ENCODE data around the gene HSPD1. TPM values are rescaled to one million over a fixed set of nuclear protein-coding genes. Genes with fewer than 3 reads are reported as not detected.
A peak's percentile ranks its signal among the peaks of the same experiment; 100 is the strongest.

The HSPD1 gene
- total and polyA plus RNA-seq, 2 of the 13 experiments (the other 11 are each of a cell fraction or from before 2014, with no cell fraction given), result 685 to 2,610 TPM

DNA sequence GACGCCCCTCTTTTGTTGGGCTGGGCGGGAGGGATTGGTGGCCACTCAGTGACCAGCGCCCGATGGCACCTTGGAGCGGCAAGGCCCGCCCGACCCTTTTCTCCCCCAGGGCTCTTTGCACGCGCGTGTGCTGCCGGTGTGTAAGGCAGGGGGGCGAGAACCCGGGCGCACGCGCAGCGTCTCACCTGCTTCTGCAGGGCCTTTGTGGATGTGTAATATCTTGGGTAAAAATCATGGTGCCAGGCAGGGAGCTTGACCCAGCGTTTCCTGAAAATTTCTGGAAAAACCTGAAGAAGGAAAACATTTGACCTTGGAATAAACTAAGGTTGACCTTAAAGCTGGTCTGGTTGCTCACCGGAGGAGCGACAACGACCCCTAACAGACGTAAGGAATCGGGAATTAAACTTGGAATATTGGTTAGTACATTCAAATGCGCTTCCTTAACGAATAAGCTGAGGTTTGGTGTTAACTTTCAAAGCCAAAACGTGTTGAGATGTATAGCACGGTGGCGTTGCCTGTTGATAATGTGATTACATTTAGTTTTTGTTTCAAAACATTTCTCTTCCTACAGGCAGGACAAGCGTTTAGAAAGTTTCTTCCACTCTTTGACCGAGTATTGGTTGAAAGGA, 977 bp upstream of the HSPD1 start (continued):
- peak; percentile 100 for TF ChIP-seq ZBTB43 (CRISPR knock-in tag; conservative IDR thresholded peaks at IDR 0.05)
- no peak for TF ChIP-seq U2AF1 (optimal IDR thresholded peaks at IDR 0.05; ENCODE audit: low read depth, low read length)
- no peak for TF ChIP-seq IKZF1 (IDR thresholded peaks at IDR 0.05)
- 0 out of 2 replicates have a peak, but pooled peaks have one; percentile 41 for TF ChIP-seq ZNF674 (CRISPR knock-in tag; IDR thresholded peaks at IDR 0.05; ENCODE audit: low read depth)
- no peak for TF ChIP-seq FIP1L1 (IDR thresholded peaks at IDR 0.05; ENCODE audit: borderline replicate concordance, insufficient read depth, low read depth, low read length)
- no peak for TF ChIP-seq POLR2AphosphoS2 (IDR thresholded peaks at IDR 0.05; ENCODE audit: low read depth, low read length)

- ATAC-seq (peak; percentile 57), DNase-seq (ENCODE audit: low spot score) (peak; percentile 57), FAIRE-seq (no peak)
- no TSS peak for BruUV-seq (replicated peaks)
- POLR2A ChIA-PET, result interaction anchor here (0.9 to 5.8 kb wide), 20 partner anchors 10 to 207 kb away, joined by 3 to 264 read pairs (median 12); partner anchors contain the start of genes COQ10B, MARS2, MOB4 and SF3B1
- Histone ChIP-seq H3K9me3 (ENCODE audit: low read length) (no peaks in the 10 kb centered on the region), H3K79me2 (ENCODE audit: insufficient read depth, low read length) (peaks cover 94% of the 10 kb centered on the region), H3K4me3 (replicated peaks in 1 of 3; ENCODE audit: insufficient read depth in 1 of 3, low read depth in 2 of 3, low read length in 3 of 3) (peak overlapping the region; percentile 68 to 96 (median 95)), H3K27me3 (ENCODE audit: control insufficient read depth in 1 of 2, insufficient read depth in 2 of 2, low read length in 2 of 2) (no peaks in the 10 kb centered on the region; a peak in 1 of 5 replicates), H4K20me1 (ENCODE audit: insufficient read depth, low read length) (peaks cover 67% of the 10 kb centered on the region), H3K9ac (ENCODE audit: insufficient read depth, low read depth, low read length) (peak overlapping the region; percentile 99), H3K4me2 (ENCODE audit: low read depth, low read length) (peak overlapping the region; percentile 92), H3K27ac (ENCODE audit: extremely low read length, insufficient read depth, low read length) (peak overlapping the region; percentile 96), H3K36me3 (replicated peaks in 1 of 2; ENCODE audit: control insufficient read depth in 1 of 2, insufficient read depth in 2 of 2, low read length in 2 of 2) (peaks cover 16 to 60% of the 10 kb centered on the region in 2 experiments), H3K4me1 (ENCODE audit: insufficient read depth, low read length) (peaks cover 67% of the 10 kb centered on the region), H2AFZ (ENCODE audit: low read length) (no peak overlapping the region)
- in situ Hi-C loops (cut with HindIII; ENCODE audit: extremely low pct_ligation_motif_present, low pct_unique_long_range_greater_than_20kb), result no loop called here
- intact Hi-C loops (cut with micrococcal nuclease; ENCODE audit: unreplicated experiment), result loop anchor here (1.0 kb wide), 2 partner anchors 46 to 64 kb away; partner anchors contain the start of genes COQ10B and SF3B1
- WGBS (ENCODE audit: low lambda C conversion rate), result 1% methylated on average over 30 of the region's 46 CpGs
- CTCF ChIA-PET (ENCODE audit: low intra/inter-chr PET ratio, low total read pairs), result no interaction called here
- TF ChIP-seq ZNF460 (CRISPR knock-in tag; IDR thresholded peaks at IDR 0.05; ENCODE audit: borderline replicate concordance), result no peak; the same call in 1 of the 2 replicates
- TF ChIP-seq ZNF256 (CRISPR knock-in tag; conservative IDR thresholded peaks at IDR 0.05), result peak; percentile 54; the same call in 1 of the 2 replicates
- no peak for TF ChIP-seq ZMAT5 (CRISPR knock-in tag; IDR thresholded peaks at IDR 0.05; ENCODE audit: borderline replicate concordance, low read depth)
- TF ChIP-seq ZSCAN20 (CRISPR knock-in tag; IDR thresholded peaks at IDR 0.05; ENCODE audit: borderline replicate concordance), result 0 out of 2 replicates have a peak, but pooled peaks have one; percentile 59
- 0 out of 2 replicates have a peak, but pooled peaks have one; percentile 4 for TF ChIP-seq NCOR1 (IDR thresholded peaks at IDR 0.05; ENCODE audit: borderline replicate concordance, low read length)
- no peak for TF ChIP-seq ZFY (CRISPR knock-in tag; IDR thresholded peaks at IDR 0.05)
- no peak for TF ChIP-seq CHD2 (IDR thresholded peaks at IDR 0.05; ENCODE audit: low read depth, low read length)
- TF ChIP-seq FOXK1 (CRISPR knock-in tag; IDR thresholded peaks at IDR 0.05; ENCODE audit: borderline replicate concordance, low read depth), result no peak
- TF ChIP-seq STAT6 (CRISPR knock-in tag; IDR thresholded peaks at IDR 0.05; ENCODE audit: borderline replicate concordance), result 0 out of 2 replicates have a peak, but pooled peaks have one; percentile 1
- no peak; the same call in 1 of the 2 replicates for TF ChIP-seq MYC (CRISPR knock-in tag; IDR thresholded peaks at IDR 0.05; ENCODE audit: borderline replicate concordance)
- TF ChIP-seq NR2F6 (IDR thresholded peaks at IDR 0.05), result no peak
- TF ChIP-seq NR2F6 (CRISPR knock-in tag; IDR thresholded peaks at IDR 0.05), result no peak
Measured at GRCh38 chr2:197498937-197499593, 575 bp downstream of the HSPD1 start.
